Gastroesophageal sphincter (tissue), 4 donors: ENCODE measurements around the gene ELN. TPM values are rescaled to one million over a fixed set of nuclear protein-coding genes. Genes with fewer than 3 reads are reported as not detected.
A peak's percentile ranks its signal among the peaks of the same experiment; 100 is the strongest.

Source experiments
- ATAC-seq: fragments of 150-250 bp; one replicate; pipeline ENCODE4 v1.9.1; 2016; ENCODE audit warnings: mild to moderate bottlenecking, moderate library complexity
- H3K27ac ChIP-seq, 4 donors: fragments of 200-600 bp; sonication (generic) in 3 of 4; 1 replicate in 3 of 4; 2 replicates in 1 of 4; pipeline ENCODE4 v1.5.1; 2016 to 2019
- H3K27me3 ChIP-seq: fragments of 200-600 bp; sonication (generic); one replicate; pipeline ENCODE4 v1.5.1; 2019
- H3K36me3 ChIP-seq, 2 donors: fragments of 200-600 bp; sonication (generic); one replicate each; pipeline ENCODE4 v1.5.1; 2019; ENCODE audit warnings: control low read depth in 1 of 2
- H3K4me1 ChIP-seq, 3 donors: fragments of 200-600 bp; sonication (generic); 1 replicate in 2 of 3; 2 replicates in 1 of 3; pipeline ENCODE4 v1.5.1; 2016 to 2019; ENCODE audit warnings: control low read depth in 2 of 3
- H3K4me3 ChIP-seq, 2 donors: fragments of 200-600 bp; sonication (generic); one replicate each; pipeline ENCODE4 v1.5.1; 2019; ENCODE audit warnings: mild to moderate bottlenecking in 1 of 2, moderate library complexity in 1 of 2
- H3K9me3 ChIP-seq, 3 donors: fragments of 200-600 bp; sonication (generic); one replicate each; pipeline ENCODE4 v1.5.1; 2017 to 2019; ENCODE audit warnings: control low read depth in 2 of 3
- EP300 ChIP-seq: sonication (generic); formaldehyde crosslinking; IDR thresholded peaks from one replicate; pipeline ENCODE4 v1.6.1; 2017; ENCODE audit warnings: antibody characterized with exemption, mild to moderate bottlenecking
- POLR2A ChIP-seq, 2 donors: fragments of 450-650 bp; IDR thresholded peaks; one replicate each; pipeline ENCODE4 v1.6.1; 2017; ENCODE audit warnings: antibody characterized with exemption in 2 of 2, mild to moderate bottlenecking in 2 of 2, moderate library complexity in 1 of 2
- POLR2AphosphoS5 ChIP-seq: sonication (generic); formaldehyde crosslinking; IDR thresholded peaks from one replicate; pipeline ENCODE4 v1.6.1; 2017; ENCODE audit warnings: antibody characterized with exemption
- WGBS, 2 donors: methylation state at CpG; one replicate each; pipeline ENCODE4 v1.1.5; 2018; ENCODE audit warnings: low coverage in 1 of 2; 5-methylcytosine and 5-hydroxymethylcytosine counted together
- total RNA-seq, 4 donors: library from RNA; depleted of rRNA; stranded (reverse); fragments of >200 nt; gene quantifications; one replicate each; pipeline ENCODE4 v1.1.0, GENCODE V29; 2016
- TF ChIP-seq, protein P1 (sequence below), 4 experiments: fragments of 200-600 bp in 2 of 4; fragments of 450-650 bp in 2 of 4; sonication (generic) in 1 of 4; IDR thresholded peaks; one replicate each; pipeline ENCODE4 v1.5.1; 2017 to 2019; ENCODE audit warnings: antibody characterized with exemption in 4 of 4, mild to moderate bottlenecking in 2 of 4, moderate library complexity in 2 of 4

The ELN gene
- total RNA-seq, 4 donors from 2014 or later = 316 to 703 (median 441) TPM

DNA sequence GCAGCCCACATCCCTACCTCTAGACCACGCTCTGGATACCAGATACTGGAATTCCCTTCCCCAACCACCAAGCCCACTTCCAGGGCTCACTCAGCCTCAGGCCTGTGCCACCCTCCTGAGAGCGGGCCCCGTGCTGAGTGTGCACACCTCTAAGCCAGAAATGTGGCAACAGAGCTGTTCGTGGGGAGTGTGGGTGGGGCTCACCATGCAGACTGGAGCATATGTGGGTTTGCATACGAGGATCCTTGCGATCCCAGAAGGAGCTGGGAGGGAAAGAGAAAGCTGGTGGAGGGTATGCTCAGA is 42.6 kb downstream of the ELN start:
- Histone ChIP-seq H3K27ac (peak overlapping the region in 1 of 4 donors; percentile 26), H3K36me3 (peaks cover 0 to 35% of the 10 kb centered on the region in 2 donors), H3K4me3 (no peak overlapping the region), H3K9me3 (no peaks in the 10 kb centered on the region), H3K4me1 (no peaks in the 10 kb centered on the region), H3K27me3 (no peaks in the 10 kb centered on the region)
- ATAC-seq = peak; percentile 31
- TF ChIP-seq POLR2A (IDR thresholded peaks at IDR 0.05) (no peak), POLR2AphosphoS5 (peak; percentile 3), EP300 (no peak)
- TF ChIP-seq, protein P1, sequence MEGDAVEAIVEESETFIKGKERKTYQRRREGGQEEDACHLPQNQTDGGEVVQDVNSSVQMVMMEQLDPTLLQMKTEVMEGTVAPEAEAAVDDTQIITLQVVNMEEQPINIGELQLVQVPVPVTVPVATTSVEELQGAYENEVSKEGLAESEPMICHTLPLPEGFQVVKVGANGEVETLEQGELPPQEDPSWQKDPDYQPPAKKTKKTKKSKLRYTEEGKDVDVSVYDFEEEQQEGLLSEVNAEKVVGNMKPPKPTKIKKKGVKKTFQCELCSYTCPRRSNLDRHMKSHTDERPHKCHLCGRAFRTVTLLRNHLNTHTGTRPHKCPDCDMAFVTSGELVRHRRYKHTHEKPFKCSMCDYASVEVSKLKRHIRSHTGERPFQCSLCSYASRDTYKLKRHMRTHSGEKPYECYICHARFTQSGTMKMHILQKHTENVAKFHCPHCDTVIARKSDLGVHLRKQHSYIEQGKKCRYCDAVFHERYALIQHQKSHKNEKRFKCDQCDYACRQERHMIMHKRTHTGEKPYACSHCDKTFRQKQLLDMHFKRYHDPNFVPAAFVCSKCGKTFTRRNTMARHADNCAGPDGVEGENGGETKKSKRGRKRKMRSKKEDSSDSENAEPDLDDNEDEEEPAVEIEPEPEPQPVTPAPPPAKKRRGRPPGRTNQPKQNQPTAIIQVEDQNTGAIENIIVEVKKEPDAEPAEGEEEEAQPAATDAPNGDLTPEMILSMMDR (IDR thresholded peaks at IDR 0.05) = no peak
- 29% methylated on average over 3 of the region's 6 CpGs; no CpG with 5 or more reads in 1 of the 2 donors for WGBS, 2 donors

- 89% methylated on average over 3 of the region's 3 CpGs; no CpG with 5 or more reads in 1 of the 2 donors for WGBS, 2 donors
- no peak overlapping the region for H3K4me3 ChIP-seq
- no peak for ATAC-seq
- H3K27me3 ChIP-seq = no peaks in the 10 kb centered on the region
- TF ChIP-seq POLR2A (IDR thresholded peaks at IDR 0.05) = no peak
- TF ChIP-seq, protein P1 (IDR thresholded peaks at IDR 0.05) = no peak
- TF ChIP-seq EP300 = no peak
- no peak for TF ChIP-seq POLR2AphosphoS5
- H3K9me3 ChIP-seq = no peaks in the 10 kb centered on the region
- H3K4me1 ChIP-seq = no peaks in the 10 kb centered on the region
- no peak overlapping the region for H3K27ac ChIP-seq
- peaks cover 0 to 29% of the 10 kb centered on the region in 2 donors for H3K36me3 ChIP-seq
These were observed 43.1 kb downstream of the ELN start for GRCh38 chr7:74071121-74071520.

DNA sequence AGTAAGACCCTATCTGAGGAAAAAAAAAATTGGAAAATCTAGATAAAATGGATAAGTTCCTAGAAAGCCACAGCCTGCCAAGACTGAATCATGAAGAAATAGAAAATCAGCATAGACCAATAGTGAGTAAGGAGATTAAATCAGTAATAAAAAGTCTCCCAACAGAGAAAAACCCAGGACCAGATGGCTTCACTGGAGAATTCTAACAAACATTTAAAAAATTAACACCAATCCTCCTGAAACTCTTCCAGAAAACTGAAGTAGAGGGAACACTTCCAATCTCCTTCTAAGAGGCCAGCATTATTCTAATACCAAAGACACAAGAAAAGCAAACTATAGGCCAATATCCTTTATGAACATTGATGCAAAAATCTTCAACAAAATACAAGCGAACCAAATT is 46.8 kb downstream of the ELN start:
- Histone ChIP-seq H3K9me3 (no peaks in the 10 kb centered on the region), H3K4me3 (no peak overlapping the region), H3K27me3 (no peaks in the 10 kb centered on the region), H3K4me1 (no peaks in the 10 kb centered on the region), H3K36me3 (no peaks in the 10 kb centered on the region), H3K27ac (no peak overlapping the region)
- TF ChIP-seq, protein P1 (IDR thresholded peaks at IDR 0.05) = no peak
- no peak for TF ChIP-seq EP300
- no peak for ATAC-seq
- WGBS, 2 donors = 80% methylated on average over 1 of the region's 1 CpG; no CpG with 5 or more reads in 1 of the 2 donors

- ATAC-seq = no peak
- WGBS, 2 donors = 88% methylated on average over 1 of the region's 2 CpGs; no CpG with 5 or more reads in 1 of the 2 donors
- Histone ChIP-seq H3K9me3 (no peaks in the 10 kb centered on the region), H3K4me3 (no peak overlapping the region), H3K27me3 (no peaks in the 10 kb centered on the region), H3K27ac (no peak overlapping the region), H3K4me1 (peaks cover 0 to 8% (median 0%) of the 10 kb centered on the region in 3 donors), H3K36me3 (no peaks in the 10 kb centered on the region)
- TF ChIP-seq POLR2AphosphoS5 (no peak), POLR2A (IDR thresholded peaks at IDR 0.05) (no peak)
- TF ChIP-seq, protein P1 (IDR thresholded peaks at IDR 0.05) = no peak
These were observed 50.5 kb downstream of the ELN start for GRCh38 chr7:74078461-74078860.

GRCh38 chr7:74082770-74083116 is 54.8 kb downstream of the ELN start:
- peak overlapping the region in 1 of 2 donors; percentile 89 for H3K4me3 ChIP-seq
- no peak for ATAC-seq
- 64 to 84% methylated on average over 5 to 6 of the region's 9 CpGs for WGBS, 2 donors
- TF ChIP-seq, protein P1 (IDR thresholded peaks at IDR 0.05) = no peak
- TF ChIP-seq POLR2A (IDR thresholded peaks at IDR 0.05) (no peak), EP300 (no peak), POLR2AphosphoS5 (no peak)
- H3K4me1 ChIP-seq = peaks cover 0 to 22% (median 9%) of the 10 kb centered on the region in 3 donors
- peak overlapping the region in 1 of 4 donors; percentile 58 for H3K27ac ChIP-seq
- H3K36me3 ChIP-seq = peaks cover 0 to 11% of the 10 kb centered on the region in 2 donors
- no peaks in the 10 kb centered on the region for H3K27me3 ChIP-seq
- no peaks in the 10 kb centered on the region for H3K9me3 ChIP-seq
